ENCODE results near the gene ASB10. TPM values are rescaled to one million over a fixed set of nuclear protein-coding genes. Genes with fewer than 3 reads are reported as not detected.

ASB10 gene
- total and polyA plus RNA-seq, 2 of the 8 experiments (the other 6 are each of a cell fraction or from before 2014, with no cell fraction given) = not detected

DNA sequence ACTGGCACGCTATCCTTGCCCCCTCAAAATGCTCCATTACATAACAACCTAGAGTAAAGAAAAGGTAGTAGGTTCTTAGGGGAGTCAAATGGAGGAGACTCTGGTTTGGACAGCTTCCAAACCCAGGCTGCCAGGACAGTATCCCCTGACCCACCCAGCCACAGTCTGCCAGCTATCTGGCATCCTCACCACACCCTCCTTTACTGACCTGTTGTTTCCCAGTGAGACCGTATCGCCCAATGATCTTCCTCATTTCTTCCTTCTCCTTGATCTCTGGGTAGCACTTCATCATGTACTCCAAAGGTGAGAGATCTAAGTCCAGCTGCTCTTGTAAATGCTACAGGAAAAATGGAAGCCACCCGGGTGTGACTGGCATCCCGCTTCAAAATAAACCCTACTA lies 28.3 kb upstream of the ASB10 start:
- H3K27ac ChIP-seq (ENCODE audit: low read depth, low read length) = no peak overlapping the region
- H3K36me3 ChIP-seq (ENCODE audit: control insufficient read depth in 2 of 4, insufficient read depth in 4 of 4, low read length in 3 of 4) = peaks cover 31 to 69% (median 56%) of the 10 kb centered on the region in 4 experiments
- no peak overlapping the region; a peak in 1 of 7 replicates for H3K9ac ChIP-seq (replicated peaks in 1 of 4; ENCODE audit: extremely low read depth in 1 of 4, low read depth in 3 of 4, low read length in 3 of 4)
- H2BK12ac ChIP-seq (ENCODE audit: low read depth, low read length) = no peak overlapping the region
- H3K18ac ChIP-seq (ENCODE audit: extremely low read depth, low read length) = no peak overlapping the region
- H3K23ac ChIP-seq (ENCODE audit: insufficient read length) = no peak overlapping the region
- no peak overlapping the region for H4K91ac ChIP-seq (replicated peaks; ENCODE audit: insufficient read length, low read length)
- no peak for DNase-seq (ENCODE audit: low read depth in 1 of 2, low spot score in 2 of 2)
- no peaks in the 10 kb centered on the region for H3K79me2 ChIP-seq (ENCODE audit: control insufficient read depth in 1 of 2, insufficient read depth in 2 of 2, low read length in 2 of 2)
- no peaks in the 10 kb centered on the region for H3K27me3 ChIP-seq (replicated peaks in 1 of 4; ENCODE audit: control insufficient read depth in 3 of 4, extremely low read depth in 1 of 4, insufficient read depth in 3 of 4, low read length in 3 of 4)
- H2BK15ac ChIP-seq (ENCODE audit: low read length) = no peak overlapping the region
- H3K4me3 ChIP-seq (ENCODE audit: extremely low read depth in 1 of 4, insufficient read depth in 2 of 4, low read depth in 3 of 4, low read length in 4 of 4) = no peak overlapping the region
- H3K23me2 ChIP-seq (ENCODE audit: low read depth, low read length) = no peaks in the 10 kb centered on the region
- POLR2A ChIA-PET (ENCODE audit: partially characterized antibody) = interaction anchor here (5.7 kb wide), 1 partner anchor 11 kb away, joined by 36 read pairs; the partner anchor contains the start of gene ABCF2
- no peak overlapping the region for H3K56ac ChIP-seq (replicated peaks; ENCODE audit: insufficient read length, low read depth, low read length)
- no peak overlapping the region for H2BK120ac ChIP-seq (replicated peaks; ENCODE audit: low read depth, low read length)
- no peak overlapping the region for H2AFZ ChIP-seq (ENCODE audit: low read length)
- H2BK20ac ChIP-seq (ENCODE audit: low read length) = no peak overlapping the region
- FAIRE-seq = no peak
- H3K4me2 ChIP-seq (ENCODE audit: insufficient read depth in 1 of 2, low read depth in 2 of 2, low read length in 2 of 2) = no peak overlapping the region
- CTCF ChIA-PET (ENCODE audit: partially characterized antibody) = interaction anchor here (1.6 to 2.3 kb wide), 2 partner anchors 28 to 95 kb away, joined by 4 to 7 read pairs; no protein-coding TSS in a partner anchor
- peaks cover 5 to 6% of the 10 kb centered on the region in 2 experiments for H4K20me1 ChIP-seq (replicated peaks in 1 of 2; ENCODE audit: control insufficient read depth in 1 of 2, insufficient read depth in 2 of 2, low read length in 2 of 2)
- peaks cover 0 to 2% (median under 1%) of the 10 kb centered on the region in 4 experiments; a peak in 4 of 7 replicates for H3K4me1 ChIP-seq (replicated peaks in 1 of 4; ENCODE audit: control insufficient read depth in 3 of 4, insufficient read depth in 4 of 4, low read length in 3 of 4)
- H2BK5ac ChIP-seq (ENCODE audit: low read depth, low read length) = no peak overlapping the region
- no peak overlapping the region for H3K14ac ChIP-seq (ENCODE audit: insufficient read length)
- H2AK5ac ChIP-seq (ENCODE audit: low read depth, low read length) = no peak overlapping the region
- H4K5ac ChIP-seq (ENCODE audit: insufficient read length, low read depth, low read length) = no peak overlapping the region
- no peaks in the 10 kb centered on the region for H3K79me1 ChIP-seq (ENCODE audit: low read depth, low read length)
- H3K4ac ChIP-seq (replicated peaks; ENCODE audit: insufficient read length, low read depth, low read length) = no peak overlapping the region
- H3K9me3 ChIP-seq (ENCODE audit: insufficient read depth in 2 of 2, low read depth in 1 of 2, low read length in 1 of 2) = no peaks in the 10 kb centered on the region
- 94% methylated on average over 5 of the region's 5 CpGs; no CpG with 5 or more reads in 1 of the 2 experiments for WGBS, 2 experiments (ENCODE audit: extremely low coverage in 1 of 2, insufficient coverage in 1 of 2, insufficient read length in 1 of 2, insufficient replicate concordance in 2 of 2, low coverage in 1 of 2, low lambda C conversion rate in 2 of 2, missing lambda C conversion rate in 1 of 2)
- no peak overlapping the region for H4K8ac ChIP-seq (ENCODE audit: extremely low read depth, insufficient read depth, low read length)
- TF ChIP-seq ATF3 (IDR thresholded peaks at IDR 0.05; ENCODE audit: insufficient read depth, low read depth, low read length) (no peak), KDM4A (IDR thresholded peaks at IDR 0.05; ENCODE audit: low read depth, low read length, severe bottlenecking) (no peak), MAFK (IDR thresholded peaks at IDR 0.05; ENCODE audit: low read depth, low read length) (no peak), ZNF274 (IDR thresholded peaks at IDR 0.05; ENCODE audit: borderline replicate concordance, extremely low read depth, low read length) (no peak), CREB1 (IDR thresholded peaks at IDR 0.05) (no peak), CBX5 (IDR thresholded peaks at IDR 0.05; ENCODE audit: low read depth, low read length) (no peak), BCL11A (IDR thresholded peaks at IDR 0.05; ENCODE audit: low read depth in 2 of 2, low read length in 2 of 2) (no peak), TBP (IDR thresholded peaks at IDR 0.05; ENCODE audit: low read depth, low read length) (no peak), CTCF (IDR thresholded peaks at IDR 0.05; ENCODE audit: control extremely low read depth in 1 of 3, insufficient read depth in 1 of 3, low read depth in 1 of 3, low read length in 3 of 3) (no peak), RXRA (IDR thresholded peaks at IDR 0.05; ENCODE audit: insufficient read depth, low read depth, low read length) (no peak), HDAC6 (IDR thresholded peaks at IDR 0.05; ENCODE audit: low read depth, low read length) (no peak)
